GM11168 (cell line): Measurements from ENCODE around the gene ARL15.

Experiments
- in situ Hi-C: fragments of 300-500 bp; cut with MboI; formaldehyde crosslinking; loops from one replicate; pipeline ENCODE4 v1.12.0; 2022; ENCODE audit warnings: low sequenced_read_pairs; ENCODE audit not compliant: unreplicated experiment

The ARL15 gene

DNA sequence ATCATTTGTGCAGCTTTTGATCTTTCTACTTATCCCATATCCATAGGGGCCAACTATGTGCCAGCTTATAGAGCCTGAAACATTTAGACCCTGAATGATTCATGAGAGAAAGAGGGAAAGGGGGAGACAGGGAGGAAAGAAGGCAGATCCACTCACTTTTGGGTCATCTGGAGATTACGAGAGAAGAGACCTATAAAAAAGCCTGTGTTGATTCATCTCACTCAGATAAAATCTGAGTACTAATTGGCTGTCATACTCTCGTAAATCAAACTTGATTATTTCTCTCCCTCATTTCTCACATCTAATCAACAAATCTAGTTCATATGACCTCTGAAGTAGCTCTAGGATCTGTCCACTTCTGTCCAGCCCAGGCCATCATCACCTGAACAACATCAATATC, 137.1 kb downstream of the ARL15 start:
- in situ Hi-C loops, result no loop called here

DNA sequence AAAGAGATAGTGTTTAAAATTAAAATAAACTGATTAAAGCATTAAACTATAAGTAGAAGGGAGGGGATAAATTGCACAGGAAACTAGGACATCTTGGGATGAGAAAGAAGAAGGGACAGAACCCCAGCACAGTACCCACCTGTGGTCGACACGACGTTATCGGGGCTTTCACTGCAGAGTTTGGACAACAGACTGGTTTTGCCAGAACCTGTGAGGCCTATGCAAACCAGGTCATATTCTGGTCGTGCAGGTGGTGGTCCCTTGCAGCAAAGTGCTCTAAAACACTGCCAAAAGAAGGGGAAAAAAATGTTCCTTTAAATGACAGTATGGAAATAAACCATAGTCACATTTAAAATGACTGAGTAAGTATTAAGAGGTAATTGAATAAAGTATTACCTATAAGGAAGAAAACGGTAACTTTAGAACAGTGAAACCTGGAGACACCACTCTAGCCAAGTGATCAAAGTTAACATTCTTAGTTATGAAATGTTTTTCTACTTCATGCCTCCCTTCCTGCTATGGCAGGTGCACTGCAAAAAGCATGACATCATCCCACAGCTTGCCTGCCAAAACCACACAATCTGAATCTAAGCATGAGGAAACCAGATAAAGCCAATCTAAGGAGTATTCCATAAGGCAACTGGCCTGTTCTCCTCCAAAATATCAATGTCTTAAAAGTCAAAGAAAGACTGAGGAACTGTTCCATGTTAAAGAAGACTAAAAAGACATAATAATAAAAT, 138.6 kb downstream of the ARL15 start:
- in situ Hi-C loops, result no loop called here

DNA sequence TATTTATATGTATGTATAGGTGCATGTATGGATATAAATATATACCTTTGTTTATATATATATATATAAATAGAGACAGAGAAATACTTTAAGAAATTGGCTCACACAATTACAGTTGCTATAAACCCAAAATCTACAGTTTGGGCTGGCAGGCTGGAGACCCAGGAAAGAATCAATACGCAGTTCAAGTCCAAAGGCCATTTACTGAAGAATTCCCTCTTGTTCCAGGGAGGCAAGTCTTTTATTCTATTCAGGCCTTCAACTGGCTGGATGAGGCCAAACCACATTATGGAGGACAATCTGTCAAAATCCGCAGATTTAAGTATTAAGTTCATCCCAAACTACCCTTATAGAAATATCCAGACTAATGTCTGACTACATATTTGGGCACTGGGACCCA, 144.7 kb downstream of the ARL15 start:
- in situ Hi-C loops, result no loop called here

DNA sequence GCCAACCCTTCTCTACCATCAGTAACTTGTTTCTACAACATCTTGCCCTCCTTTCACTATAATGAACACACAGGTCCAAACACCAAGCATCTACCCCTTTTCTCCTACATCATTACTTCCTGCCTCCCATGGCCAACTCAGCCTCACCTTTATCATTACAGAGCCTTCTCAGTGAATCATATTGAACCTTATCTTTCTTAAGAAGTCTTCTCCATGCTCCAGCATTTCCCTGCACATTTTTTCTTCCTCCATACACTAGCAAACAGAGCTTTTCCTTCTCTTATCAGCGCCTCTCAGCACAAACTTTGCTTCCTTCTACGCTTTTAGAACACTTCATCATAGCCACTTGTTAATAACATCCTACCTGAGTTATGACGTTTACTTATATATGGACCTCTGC, 148.2 kb downstream of the ARL15 start:
- in situ Hi-C loops, result no loop called here

DNA sequence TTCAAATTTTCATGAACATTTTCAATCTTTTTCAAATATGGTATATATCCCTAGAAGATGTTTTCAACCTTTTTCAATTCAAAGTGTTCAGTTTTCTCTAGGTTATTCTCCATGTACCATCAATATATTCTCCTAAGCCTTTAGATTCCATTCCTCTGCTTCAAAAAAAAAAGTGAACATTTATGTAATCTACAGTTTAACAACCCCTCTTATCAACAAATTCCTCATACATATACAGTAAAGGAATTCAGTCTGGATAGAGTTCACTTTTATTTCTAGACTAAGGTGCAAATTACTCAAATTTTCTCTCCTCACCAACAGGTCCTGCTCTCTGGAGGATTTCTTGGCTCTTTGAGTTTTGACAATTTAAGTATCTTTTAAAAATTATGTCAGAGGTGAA, 150.0 kb downstream of the ARL15 start:
- in situ Hi-C loops, result no loop called here

DNA sequence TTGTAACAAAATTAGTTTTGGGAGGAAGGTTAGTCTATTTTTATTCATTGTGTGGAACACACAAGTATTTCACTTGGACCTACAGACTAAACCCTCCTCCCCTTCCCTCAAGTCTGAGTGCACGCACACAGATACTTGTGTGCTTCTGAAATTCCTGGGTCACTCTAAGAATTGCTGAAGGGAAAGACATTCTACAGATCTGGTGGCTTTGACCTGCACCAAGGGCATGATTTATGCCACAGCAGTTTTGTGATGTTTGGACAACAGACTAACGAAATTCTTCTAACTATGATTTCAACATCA, 150.5 kb downstream of the ARL15 start:
- in situ Hi-C loops, result no loop called here

DNA sequence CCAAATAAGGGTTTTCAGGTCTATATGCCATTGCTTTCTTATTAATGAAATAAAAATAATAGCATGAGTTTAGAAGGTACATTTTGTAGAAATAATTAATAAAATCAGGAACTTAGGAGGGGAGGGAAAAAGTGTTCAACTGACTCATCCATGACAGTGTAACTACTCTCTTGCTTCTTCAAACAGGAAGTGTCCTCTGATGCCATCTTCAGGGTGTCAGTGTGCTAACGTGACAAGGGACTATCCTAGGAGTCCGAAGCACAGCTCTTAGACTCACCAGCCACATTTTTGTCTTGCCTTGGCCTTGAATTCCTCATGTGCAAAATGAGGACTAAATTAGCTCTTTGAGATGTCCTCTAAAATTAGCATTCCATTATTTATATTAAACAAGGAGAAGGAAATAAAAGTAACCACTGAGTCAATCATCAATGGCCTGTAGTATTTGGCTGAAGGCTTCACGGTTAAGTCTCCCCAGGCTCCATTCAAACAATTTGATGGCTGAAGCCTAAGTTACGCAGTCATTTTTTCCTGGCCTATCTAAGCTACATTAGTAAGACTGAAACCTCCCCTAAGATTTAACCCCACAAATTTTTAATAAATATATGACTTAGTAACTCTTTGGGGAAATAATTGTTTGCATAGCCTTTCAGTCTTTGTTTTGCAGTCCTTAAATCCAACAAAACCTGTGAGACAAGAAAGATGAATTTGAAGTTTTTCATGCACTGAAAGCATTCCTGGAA, 151.1 kb downstream of the ARL15 start:
- in situ Hi-C loops, result no loop called here

DNA sequence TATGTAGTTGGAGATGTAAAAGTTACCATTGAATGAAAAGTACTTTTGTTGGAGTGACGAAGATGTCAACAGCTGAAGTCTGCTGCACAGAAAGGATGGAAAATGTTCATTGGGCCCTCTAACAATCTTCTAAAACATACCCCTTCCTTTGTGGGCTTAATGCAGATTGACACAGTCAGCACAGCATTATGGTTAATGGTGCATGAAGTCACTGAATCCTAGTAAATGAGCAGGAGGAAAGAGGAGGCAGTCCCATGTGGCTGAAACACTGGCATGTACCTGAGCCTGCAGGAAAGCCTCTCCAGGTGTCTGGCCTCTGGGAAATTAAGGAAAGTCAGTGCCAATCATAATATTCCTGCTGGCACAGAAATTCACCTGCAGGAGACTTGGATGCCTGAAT, 153.8 kb downstream of the ARL15 start:
- in situ Hi-C loops, result no loop called here

DNA sequence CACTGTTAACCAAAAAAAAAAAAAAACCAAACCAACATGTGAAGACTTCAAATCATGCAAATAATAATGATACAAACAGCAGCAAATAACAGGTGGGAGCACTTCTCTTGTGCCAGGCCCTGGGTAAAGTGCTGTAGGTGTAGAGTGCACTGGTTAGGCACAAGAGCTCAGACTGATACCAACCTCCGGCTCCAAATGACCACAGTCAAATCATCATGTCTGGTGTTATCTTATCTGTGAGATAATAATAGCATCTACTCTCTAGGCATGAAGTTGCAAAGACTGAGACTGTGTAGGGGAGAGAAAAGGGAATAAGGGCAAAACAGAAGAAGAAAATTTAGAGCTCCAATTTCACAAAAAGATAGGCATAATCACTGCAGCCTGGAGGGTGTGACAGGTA, 159.5 kb downstream of the ARL15 start:
- in situ Hi-C loops, result no loop called here

DNA sequence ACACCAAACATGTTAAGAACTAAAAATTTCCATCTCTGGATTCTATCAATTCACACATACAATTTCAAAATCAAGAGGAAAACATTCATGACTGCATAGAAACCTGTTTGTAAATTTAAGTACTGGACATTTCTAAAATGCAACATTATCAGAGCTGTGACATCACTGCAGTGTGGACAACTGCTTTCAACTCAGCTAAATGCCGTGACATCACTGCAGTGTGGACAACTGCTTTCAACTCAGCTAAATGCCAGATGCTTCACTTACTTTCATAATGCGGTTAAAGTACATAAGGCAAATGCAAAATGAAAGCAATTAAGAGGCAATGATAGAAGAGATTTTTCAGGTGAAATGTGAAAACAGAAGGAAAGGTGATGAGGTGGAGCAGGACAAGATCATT, 161.5 kb downstream of the ARL15 start:
- in situ Hi-C loops, result no loop called here

DNA sequence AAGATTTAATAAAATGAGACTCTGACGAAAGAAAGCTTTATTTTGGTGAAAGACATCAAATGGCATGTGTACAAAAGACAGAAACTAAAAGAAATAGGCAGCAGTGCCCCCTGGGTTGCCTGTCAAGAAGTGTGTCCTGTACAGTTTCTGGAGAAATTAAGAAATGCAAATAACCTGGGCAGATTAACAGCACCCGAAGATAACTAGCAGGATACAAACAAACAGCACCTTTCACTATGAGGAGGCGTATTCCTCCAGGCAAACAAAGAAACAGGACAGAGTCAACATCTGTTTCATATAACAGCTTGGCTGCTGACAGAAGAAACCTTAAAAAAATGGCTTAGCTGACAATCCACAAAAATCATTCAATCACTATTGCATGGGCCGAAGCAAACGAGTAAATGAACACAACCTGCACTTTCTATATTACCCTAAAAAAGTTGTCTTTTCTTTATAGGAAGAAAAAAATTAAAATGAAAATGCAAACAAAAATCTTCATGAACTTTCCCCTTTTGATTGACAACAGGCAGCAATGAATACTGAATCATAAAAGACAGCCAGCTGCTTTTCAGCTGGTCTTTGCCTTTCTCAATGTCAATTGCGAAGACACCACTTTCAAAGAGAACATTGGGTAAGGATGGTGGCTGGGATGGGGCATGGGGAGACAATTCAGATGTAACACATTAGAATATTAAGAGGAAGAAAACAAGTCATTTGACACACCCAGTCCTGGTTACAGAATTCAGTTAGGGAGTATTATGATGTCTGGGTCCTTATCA, 162.1 kb downstream of the ARL15 start:
- in situ Hi-C loops, result no loop called here

DNA sequence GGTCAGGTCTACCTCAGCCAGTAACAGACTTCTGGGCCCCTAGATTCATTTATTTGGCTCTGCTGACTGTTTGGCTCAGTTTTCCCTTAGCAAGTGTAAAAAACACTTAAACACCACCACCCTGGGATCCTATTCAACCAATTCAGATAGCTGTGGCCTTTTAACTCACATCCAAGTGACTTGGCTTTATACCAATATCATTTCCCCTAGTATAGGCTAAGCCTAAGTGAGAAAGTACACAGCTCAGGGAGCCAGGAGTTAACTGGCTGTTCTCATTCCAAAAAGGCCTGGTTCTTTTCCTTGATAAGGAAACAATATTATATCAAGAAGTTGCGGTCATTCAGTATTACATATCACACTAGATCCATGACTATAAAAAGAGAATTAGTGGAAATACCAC, 163.5 kb downstream of the ARL15 start:
- in situ Hi-C loops, result no loop called here

DNA sequence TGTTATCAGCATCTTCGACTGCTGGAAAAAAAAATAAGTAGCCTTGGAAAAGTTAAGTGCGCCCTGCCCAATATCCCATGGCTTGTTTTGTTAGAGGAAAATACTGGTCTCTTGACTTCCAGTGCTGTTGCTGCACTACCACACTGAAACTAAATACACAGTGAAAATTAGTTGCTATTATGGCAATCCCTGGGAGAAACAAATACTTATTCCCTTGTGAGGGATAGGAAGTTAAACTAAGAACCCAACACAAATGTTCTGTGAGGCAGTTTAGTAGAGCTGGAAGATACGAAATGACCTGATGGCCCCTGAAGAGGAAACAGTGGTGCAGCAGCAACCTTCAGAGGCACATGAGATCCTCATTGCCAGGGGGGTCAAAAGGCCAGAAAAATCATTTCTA, 164.0 kb downstream of the ARL15 start:
- in situ Hi-C loops, result no loop called here

DNA sequence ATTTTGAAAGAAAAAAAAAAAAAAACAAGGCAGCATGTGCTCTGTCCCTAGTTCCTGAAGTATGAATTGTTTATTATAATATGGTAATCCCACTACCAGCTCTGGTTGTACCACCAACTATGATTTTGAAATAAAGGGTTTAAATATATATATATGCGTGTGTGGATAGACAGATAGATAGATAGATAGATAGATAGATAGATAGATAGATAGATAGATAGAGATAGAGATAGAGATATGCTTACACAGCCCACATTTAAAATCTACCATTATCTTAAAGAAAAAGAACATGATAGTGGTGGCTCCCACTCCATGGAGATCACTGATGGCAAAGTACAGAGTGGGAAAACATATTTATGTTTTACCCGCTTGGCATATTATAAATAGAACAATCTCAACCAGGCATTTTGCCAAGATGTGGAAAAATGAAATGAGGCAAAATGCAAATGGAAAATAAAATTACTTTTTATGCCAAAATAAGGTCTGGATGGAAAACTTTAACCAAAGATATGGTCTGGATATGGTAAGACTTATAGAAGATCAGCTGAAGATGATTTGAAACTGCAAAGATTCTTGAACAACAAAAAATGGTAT, 170.0 kb downstream of the ARL15 start:
- in situ Hi-C loops, result no loop called here

DNA sequence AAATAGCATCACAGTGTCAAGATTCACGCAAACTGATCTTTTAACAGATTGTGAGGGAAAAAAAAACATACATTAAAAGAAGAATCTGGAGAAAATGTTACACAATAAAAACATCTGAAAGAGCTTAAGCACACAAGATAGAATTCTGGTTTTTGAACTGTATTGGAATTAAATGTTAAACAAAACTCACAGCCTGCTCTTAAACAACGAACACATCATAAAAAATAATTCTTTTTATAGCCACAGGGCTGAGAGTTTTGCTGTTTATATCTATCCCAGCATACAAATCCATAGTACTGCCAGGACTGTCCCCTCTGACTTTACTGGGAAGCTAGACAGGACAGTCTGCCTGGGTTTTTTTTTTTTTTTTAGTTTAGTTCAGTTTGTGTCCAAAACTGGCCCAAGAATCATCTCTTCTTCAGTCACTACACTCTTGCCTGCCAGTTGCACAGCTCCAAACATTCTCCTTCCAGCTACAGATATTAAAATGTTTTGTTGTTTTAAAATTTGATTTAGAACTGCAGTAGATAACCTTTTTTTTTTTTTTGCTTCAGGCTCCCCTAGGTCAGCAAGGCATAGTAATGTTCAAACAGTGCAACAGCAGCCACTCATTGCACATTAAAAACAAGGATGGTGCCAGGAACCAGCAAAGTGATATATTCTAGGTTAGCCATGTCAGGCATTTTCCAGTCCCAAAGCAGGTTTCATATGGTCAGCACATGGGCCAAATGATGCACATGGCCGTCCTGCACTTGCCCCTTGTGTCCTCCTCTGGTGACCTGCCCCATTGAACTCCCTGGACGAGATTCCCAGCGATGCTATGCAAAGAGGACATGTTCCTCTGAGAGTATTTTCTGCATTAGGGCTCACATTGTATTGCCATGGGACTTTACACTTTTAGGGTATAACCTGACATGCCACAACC, 173.6 kb downstream of the ARL15 start:
- in situ Hi-C loops, result no loop called here

DNA sequence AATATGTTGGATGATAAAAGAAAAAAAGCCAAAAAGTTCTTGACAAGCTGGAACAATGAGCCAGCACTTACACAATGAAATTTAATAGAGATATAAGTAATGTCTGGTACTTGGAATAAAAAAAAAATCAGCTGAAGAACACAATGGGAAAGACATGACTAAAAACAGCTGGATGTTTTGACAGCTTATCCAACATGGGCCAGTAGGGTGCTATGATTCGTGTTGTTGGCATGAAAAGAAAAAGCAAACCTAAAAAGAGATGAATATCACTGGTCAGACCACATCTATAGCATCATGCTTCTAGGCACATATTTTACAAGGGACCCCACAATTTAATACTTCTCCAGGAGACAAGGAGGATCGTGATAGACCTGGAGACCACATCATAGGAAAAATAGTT, 175.3 kb downstream of the ARL15 start:
- in situ Hi-C loops, result no loop called here

DNA sequence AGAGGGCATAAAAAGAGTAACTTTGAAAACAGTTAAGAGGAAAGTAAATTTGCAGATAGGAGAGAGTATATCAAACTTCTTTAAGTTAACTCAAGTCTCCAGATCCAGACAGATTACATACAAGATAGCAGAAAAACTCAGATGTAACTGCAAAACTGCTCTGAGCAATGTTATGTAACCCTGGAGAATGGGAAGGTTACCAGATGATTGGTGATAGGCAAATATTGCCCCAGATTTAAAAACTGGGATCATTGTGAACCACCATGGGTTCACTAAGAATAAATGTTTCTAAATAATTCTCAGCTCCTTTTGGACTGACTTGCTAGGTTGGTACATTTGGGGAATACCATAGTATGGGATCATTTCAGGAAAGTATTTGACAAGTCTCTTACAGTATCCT, 176.5 kb downstream of the ARL15 start:
- in situ Hi-C loops, result no loop called here

DNA sequence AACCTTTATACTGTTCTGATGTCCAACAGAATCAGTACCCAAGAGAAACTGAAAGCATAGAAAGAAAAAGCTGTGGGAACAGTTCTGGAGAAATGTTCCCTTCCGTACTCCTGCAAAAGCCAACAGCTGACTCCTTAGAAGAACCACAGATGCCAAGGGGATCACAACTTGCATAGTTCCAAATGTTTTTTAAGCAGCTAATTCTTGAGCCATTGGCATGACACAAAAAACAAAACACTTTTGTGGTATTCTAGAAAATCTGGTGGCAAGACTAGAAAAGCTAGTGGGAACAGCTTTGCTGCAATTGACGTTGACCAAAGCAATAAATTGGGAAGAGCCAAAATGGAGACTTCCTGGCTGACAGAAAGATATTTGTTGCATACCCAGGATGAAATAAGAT, 189.9 kb downstream of the ARL15 start:
- in situ Hi-C loops, result no loop called here

DNA sequence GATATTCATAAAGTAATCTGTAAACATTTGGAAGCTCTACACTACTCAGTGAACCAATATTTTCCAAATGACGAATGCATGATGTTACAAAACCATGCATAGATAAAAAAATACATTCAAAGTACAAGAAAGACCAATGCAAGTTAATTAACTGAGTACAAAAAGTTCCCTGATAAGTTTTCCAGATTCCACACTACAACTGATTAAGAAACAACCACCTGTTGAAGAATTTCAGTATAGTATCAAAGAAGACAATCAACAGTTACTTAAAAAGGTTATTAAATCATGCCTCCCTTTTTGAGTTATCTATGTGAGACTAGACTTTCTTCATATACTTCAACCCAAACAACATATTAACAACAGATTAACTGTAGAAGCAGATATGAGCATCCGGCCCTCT, 192.4 kb downstream of the ARL15 start:
- in situ Hi-C loops, result no loop called here

DNA sequence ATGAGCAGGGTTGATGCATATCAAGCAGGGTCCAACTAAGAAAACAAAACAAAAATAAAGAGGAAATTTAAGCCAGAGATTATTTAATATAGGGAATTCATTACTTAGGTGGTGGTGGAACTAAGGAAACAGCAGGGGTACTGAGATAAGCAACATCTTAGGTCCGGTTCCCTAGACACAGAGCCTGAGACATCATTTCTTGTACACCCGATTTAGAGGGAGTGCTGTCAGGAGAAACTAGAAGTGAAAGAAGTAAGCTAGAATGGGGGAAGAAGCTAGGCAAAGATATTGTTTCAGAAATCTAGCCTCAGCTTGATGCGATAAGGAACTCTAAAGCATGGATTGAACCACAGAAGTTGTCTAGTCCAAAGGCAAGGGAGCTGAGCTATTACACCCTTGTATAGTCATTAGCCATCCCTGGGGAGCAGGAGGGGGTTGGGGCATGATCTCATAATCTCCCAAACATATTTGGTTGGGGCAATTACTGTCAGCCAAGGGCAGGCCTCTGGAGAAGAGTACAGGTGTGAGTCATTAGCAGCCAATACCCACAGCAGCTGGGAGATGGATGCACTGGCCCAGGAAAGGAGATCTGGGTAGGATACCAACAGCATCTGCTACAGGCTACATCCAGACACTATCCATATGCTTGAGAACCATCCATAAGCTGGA, 194.5 kb downstream of the ARL15 start:
- in situ Hi-C loops, result no loop called here
